K562 (cell line): ENCODE measurements around the gene RNF144A. TPM values are rescaled to one million over a fixed set of nuclear protein-coding genes. Genes with fewer than 3 reads are reported as not detected.

Experiments
- ATAC-seq: fragments of 200-7000 bp; cut with Tn5 transposase; 3 replicates; pipeline ENCODE4 v1.9.1; 2020; ENCODE audit warnings: moderate library complexity
- BruUV-seq: library from RNA; stranded (reverse); fragments of 400-500 nt; replicated peaks from 2 replicates; lab custom pipeline; 2021; lab: Mats Ljungman, UMichigan
- CTCF ChIA-PET: fragments of 300-600 bp; formaldehyde crosslinking; extraction: SDS; loops from one replicate; lab custom pipeline; 2021; ENCODE audit warnings: low intra/inter-chr PET ratio; lab: Yijun Ruan, JAX
- POLR2A ChIA-PET: fragments of 300-600, 350-650 bp; sonication (Branson Sonifier 250); formaldehyde crosslinking; extraction: SDS; loops from one replicate; lab custom pipeline; 2021; ENCODE audit warnings: antibody characterized with exemption, inconsistent platforms; lab: Yijun Ruan, JAX
- DNase-seq, 4 experiments: peaks; one replicate each; pipeline versions ENCODE4 v3.0.0 to v3.0.0-alpha.2; 2011 to 2018; ENCODE audit warnings: low spot score in 3 of 4, mixed read lengths in 3 of 4; ENCODE audit errors: extremely low read depth in 1 of 4
- FAIRE-seq: peaks from 2 replicates; lab custom pipeline; 2011; peaks lifted over from hg19 to GRCh38; lab: Jason Lieb, UNC
- H2AFZ ChIP-seq: 2 replicates; pipeline ENCODE4 v1.6.0; 2011; ENCODE audit warnings: low read depth, low read length, control low read depth, inconsistent platforms
- H3K27ac ChIP-seq: fragments of 200-600 bp; 3 replicates; pipeline ENCODE4 v1.8.0; 2011; ENCODE audit warnings: low read depth, mild to moderate bottlenecking, control low read depth, inconsistent platforms, low read length, moderate library complexity, mixed read lengths; ENCODE audit errors: extremely low read depth
- H3K27me3 ChIP-seq, 2 experiments: fragments of 300-600 bp in 1 of 2; 2 replicates in 1 of 2; 3 replicates in 1 of 2; pipeline versions ENCODE4 v1.6.0 to v1.8.0; 2011; ENCODE audit warnings: inconsistent platforms in 2 of 2, low read length in 2 of 2, mild to moderate bottlenecking in 1 of 2, mixed read lengths in 1 of 2, moderate library complexity in 1 of 2; ENCODE audit not compliant: control insufficient read depth in 2 of 2, insufficient read depth in 2 of 2
- H3K36me3 ChIP-seq: fragments of 300-600 bp; 3 replicates; pipeline ENCODE4 v1.8.0; 2011; ENCODE audit warnings: mild to moderate bottlenecking, low read length, inconsistent platforms; ENCODE audit not compliant: control insufficient read depth, insufficient read depth
- H3K4me1 ChIP-seq, 2 experiments: fragments of 200-600 bp in 1 of 2; replicated peaks in 1 of 2; 2 replicates in 1 of 2; 3 replicates in 1 of 2; pipeline versions ENCODE4 v1.5.1 to v1.8.0; 2011; ENCODE audit warnings: inconsistent platforms in 2 of 2, low read length in 2 of 2, mild to moderate bottlenecking in 1 of 2, mixed read lengths in 1 of 2, moderate library complexity in 1 of 2; ENCODE audit not compliant: control insufficient read depth in 2 of 2, insufficient read depth in 2 of 2
- H3K4me2 ChIP-seq: 2 replicates; pipeline ENCODE4 v1.6.1; 2011; ENCODE audit warnings: low read length, control low read depth, inconsistent platforms, mixed read lengths; ENCODE audit not compliant: insufficient read depth
- H3K4me3 ChIP-seq: fragments of 200-600 bp; sonication (generic), shearing (Covaris generic); 2 replicates; pipeline ENCODE4 v1.5.1; 2016; ENCODE audit warnings: control low read depth, inconsistent platforms
- H3K79me2 ChIP-seq: fragments of 200-600 bp; 3 replicates; pipeline ENCODE4 v1.8.0; 2011; ENCODE audit warnings: low read length, inconsistent platforms; ENCODE audit not compliant: control insufficient read depth, insufficient read depth
- H3K9ac ChIP-seq, 2 experiments: 2 replicates each; pipeline versions ENCODE4 v1.6.0 to v1.6.1; 2011; ENCODE audit warnings: low read depth in 2 of 2, low read length in 2 of 2, control low read depth in 1 of 2, inconsistent platforms in 1 of 2, mild to moderate bottlenecking in 1 of 2, mixed read lengths in 1 of 2; ENCODE audit not compliant: insufficient read depth in 1 of 2
- H3K9me1 ChIP-seq: one replicate; pipeline ENCODE4 v1.6.0; 2011; ENCODE audit warnings: inconsistent platforms, mild to moderate bottlenecking, low read length, moderate library complexity; ENCODE audit not compliant: control insufficient read depth, insufficient read depth
- H3K9me3 ChIP-seq: replicated peaks from 2 replicates; pipeline ENCODE4 v1.5.1; 2011; ENCODE audit warnings: low read depth, low read length, inconsistent platforms; ENCODE audit not compliant: control insufficient read depth, insufficient read depth
- H4K20me1 ChIP-seq: replicated peaks from 2 replicates; pipeline ENCODE4 v1.6.1; 2011; ENCODE audit warnings: low read length, inconsistent platforms, mixed read lengths; ENCODE audit not compliant: control insufficient read depth, insufficient read depth
- ATF6 ChIP-seq: sonication (generic); formaldehyde crosslinking; IDR thresholded peaks from 2 replicates; pipeline ENCODE4 v1.4.0; 2020; ENCODE audit warnings: mild to moderate bottlenecking, missing genetic modification reagents
- MBD1 ChIP-seq: fragments of 250-450 bp; sonication (Bioruptor Pico); IDR thresholded peaks from 2 replicates; pipeline ENCODE4 v1.8.0; 2022; ENCODE audit warnings: inconsistent platforms
- NCOA4 ChIP-seq: fragments of 450-650 bp; IDR thresholded peaks from 2 replicates; pipeline ENCODE4 v1.6.1; 2018; ENCODE audit warnings: mild to moderate bottlenecking; ENCODE audit not compliant: partially characterized antibody
- NR2C1 ChIP-seq, 2 experiments: fragments of 450-650 bp; IDR thresholded peaks; 2 replicates each; pipeline ENCODE4 v1.6.1; 2017; ENCODE audit warnings: mild to moderate bottlenecking in 2 of 2, antibody characterized with exemption in 1 of 2, inconsistent platforms in 1 of 2, missing compliant biosample characterization in 1 of 2, missing genetic modification characterization in 1 of 2
- PML ChIP-seq: IDR thresholded peaks from 2 replicates; pipeline ENCODE4 v1.6.1; 2012; ENCODE audit warnings: low read length, inconsistent platforms
- RBM39 ChIP-seq: fragments of 200-400 bp; formaldehyde crosslinking; optimal IDR thresholded peaks from 2 replicates; pipeline ENCODE3; 2018; ENCODE audit warnings: low read depth, low read length
- TEAD4 ChIP-seq, 2 experiments: sonication (generic) in 1 of 2; formaldehyde crosslinking in 1 of 2; IDR thresholded peaks; 2 replicates each; pipeline versions ENCODE4 v1.6.1 to v1.8.0; 2012 to 2022; ENCODE audit warnings: borderline replicate concordance in 1 of 2, inconsistent platforms in 1 of 2, low read length in 1 of 2, mild to moderate bottlenecking in 1 of 2, missing genetic modification reagents in 1 of 2
- ZFP30 ChIP-seq: fragments of 250-450 bp; sonication (Bioruptor Pico); IDR thresholded peaks from 2 replicates; pipeline ENCODE4 v1.8.0; 2022; ENCODE audit warnings: moderate library complexity, mild to moderate bottlenecking, inconsistent platforms, borderline replicate concordance
- ZNF507 ChIP-seq: conservative IDR thresholded peaks from 2 replicates; pipeline ENCODE4 v1.6.1; 2017; ENCODE audit warnings: missing genetic modification characterization, missing compliant biosample characterization
- ZNF764 ChIP-seq: fragments of 250-450 bp; sonication (Bioruptor Pico); IDR thresholded peaks from 2 replicates; pipeline ENCODE4 v1.4.0; 2020; ENCODE audit warnings: low read depth, mild to moderate bottlenecking, moderate library complexity
- WGBS: fragments of 100-300 bp; shearing (Covaris generic); methylation state at CpG from one replicate; pipeline ENCODE4 v1.1.6; 2016; ENCODE audit warnings: low coverage, mixed read lengths; ENCODE audit not compliant: insufficient coverage; ENCODE audit errors: missing lambda C conversion rate; 5-methylcytosine and 5-hydroxymethylcytosine counted together
- in situ Hi-C: fragments of 300-500 bp; cut with MboI; formaldehyde crosslinking; loops from 4 replicates; pipeline ENCODE4 v1.15.0; 2018; ENCODE audit warnings: inconsistent platforms, mixed read lengths
- intact Hi-C: fragments of 100-400 bp; cut with micrococcal nuclease; formaldehyde crosslinking; loops from 2 replicates; pipeline ENCODE4 v1.14.2; 2022
- polyA plus RNA-seq, 8 experiments: library from polyadenylated mRNA; depleted of rRNA in 4 of 8; stranded (reverse) in 5 of 8; unstranded in 3 of 8; fragments of >200 nt; fragmentation: Nextera tagmentation in 2 of 8; fragmentation: Illumina TruSeq in 1 of 8; extraction: Ambion mirVana in 2 of 8; extraction: Trizol in 1 of 8; gene quantifications; 2 replicates each; pipeline versions ENCODE4 v1.2.1 to v1.2.3, GENCODE V29; 2011 to 2014; ENCODE audit warnings: inconsistent platforms in 1 of 8, missing spikeins in 1 of 8
- total RNA-seq, 7 experiments: library from RNA; depleted of rRNA in 6 of 7; stranded (reverse); fragments of >200 nt in 6 of 7; fragmentation: Illumina TruSeq in 2 of 7; extraction: Trizol in 2 of 7; gene quantifications; 2 replicates each; pipeline versions ENCODE4 v1.2.1 to v1.2.3, GENCODE V29; 2011 to 2021; ENCODE audit warnings: low replicate concordance in 1 of 7

RNF144A gene
- total and polyA plus RNA-seq, 9 of the 15 experiments (the other 6 are each of a cell fraction or from before 2014, with no cell fraction given) = 0.96 to 11.3 (median 6.2) TPM

- POLR2A ChIA-PET = interaction anchor here (0.7 kb wide), 2 partner anchors 9 to 57 kb away, joined by 3 read pairs; no protein-coding TSS in a partner anchor
- Histone ChIP-seq H3K9me1 (no peaks in the 10 kb centered on the region), H3K4me2 (no peak overlapping the region), H3K79me2 (no peaks in the 10 kb centered on the region), H3K9ac (no peak overlapping the region), H3K27me3 (no peaks in the 10 kb centered on the region), H3K4me1 (no peaks in the 10 kb centered on the region; a peak in 1 of 5 replicates)
- DNase-seq (no peak), FAIRE-seq (no peak)
- TF ChIP-seq TEAD4 (IDR thresholded peaks at IDR 0.05; ENCODE audit: low read length) (no peak), TEAD4 (CRISPR knock-in tag; IDR thresholded peaks at IDR 0.05; ENCODE audit: borderline replicate concordance) (no peak), NCOA4 (no peak), NR2C1 (IDR thresholded peaks at IDR 0.05) (no peak), NR2C1 (tag; IDR thresholded peaks at IDR 0.05) (no peak)
- TF ChIP-seq, all 486 proteins: peak for 0
- BruUV-seq = no TSS peak
- Histone ChIP-seq H3K9me3 (no peaks in the 10 kb centered on the region), H3K27ac (no peak overlapping the region), H4K20me1 (no peaks in the 10 kb centered on the region), H2AFZ (no peak overlapping the region), H3K4me3 (no peak overlapping the region), H3K36me3 (no peaks in the 10 kb centered on the region; the same call in 2 of the 3 replicates)
- no peak for ATAC-seq
- 64% methylated on average over 10 of the region's 10 CpGs for WGBS
- in situ Hi-C loops = no loop called here
- CTCF ChIA-PET = no interaction called here
- intact Hi-C loops = no loop called here
Measured at GRCh38 chr2:6941299-6942046, 24.3 kb downstream of the RNF144A start.

GRCh38 chr2:6942848-6943247 lies 25.6 kb downstream of the RNF144A start:
- Histone ChIP-seq H3K9me3 (no peaks in the 10 kb centered on the region), H3K36me3 (no peaks in the 10 kb centered on the region; the same call in 2 of the 3 replicates), H4K20me1 (no peaks in the 10 kb centered on the region), H3K9ac (no peak overlapping the region), H2AFZ (no peak overlapping the region), H3K27ac (no peak overlapping the region), H3K4me2 (no peak overlapping the region), H3K4me1 (no peaks in the 10 kb centered on the region; a peak in 2 of 5 replicates), H3K9me1 (no peaks in the 10 kb centered on the region), H3K4me3 (no peak overlapping the region), H3K27me3 (no peaks in the 10 kb centered on the region), H3K79me2 (no peaks in the 10 kb centered on the region)
- no peak for ATAC-seq
- in situ Hi-C loops = no loop called here
- POLR2A ChIA-PET = interaction anchor here (1.4 kb wide), 1 partner anchor 13 kb away, joined by 3 read pairs; no protein-coding TSS in a partner anchor
- no TSS peak for BruUV-seq
- intact Hi-C loops = no loop called here
- CTCF ChIA-PET = no interaction called here
- no peak for FAIRE-seq
- DNase-seq = no peak
- WGBS = 74% methylated on average over 8 of the region's 8 CpGs
- no peak for TF ChIP-seq PML
- no peak for TF ChIP-seq MBD1
- no peak for TF ChIP-seq ATF6 (CRISPR knock-in tag)
- TF ChIP-seq ZNF764 = no peak
- no peak for TF ChIP-seq ZNF507 (tag)
- TF ChIP-seq ZFP30 (CRISPR knock-in tag) = no peak
- TF ChIP-seq RBM39 = no peak
